NOMO-1 treated with DMSO at 0.1 percent for 48 hours (cell line): ENCODE measurements around the gene CHN1.

Source experiments
- DNase-seq: peaks from one replicate; lab custom pipeline; 2025; ENCODE audit not compliant: unreplicated experiment; lab: John Stamatoyannopoulos, UW

Gene CHN1

DNA sequence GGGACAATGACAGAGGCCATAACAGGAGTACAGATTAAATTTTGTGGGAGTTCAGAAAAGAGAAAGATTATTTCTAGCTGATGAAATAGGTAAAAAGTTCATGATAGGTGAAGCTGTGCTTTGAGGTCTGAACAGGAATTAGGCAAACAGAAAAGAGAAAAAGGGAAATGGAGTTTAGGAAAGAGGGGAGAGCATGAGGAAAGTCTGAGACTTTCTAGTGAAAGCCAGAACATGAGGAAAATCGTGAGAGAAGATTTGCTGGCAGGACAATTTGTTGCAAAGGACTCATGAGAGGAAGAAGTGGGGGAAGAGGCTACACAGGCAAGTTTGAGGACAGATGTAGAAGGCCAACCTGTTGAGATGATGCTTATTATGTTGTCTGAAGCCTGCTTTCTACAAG, 6.3 kb upstream of the CHN1 start:
- no peak for DNase-seq

DNA sequence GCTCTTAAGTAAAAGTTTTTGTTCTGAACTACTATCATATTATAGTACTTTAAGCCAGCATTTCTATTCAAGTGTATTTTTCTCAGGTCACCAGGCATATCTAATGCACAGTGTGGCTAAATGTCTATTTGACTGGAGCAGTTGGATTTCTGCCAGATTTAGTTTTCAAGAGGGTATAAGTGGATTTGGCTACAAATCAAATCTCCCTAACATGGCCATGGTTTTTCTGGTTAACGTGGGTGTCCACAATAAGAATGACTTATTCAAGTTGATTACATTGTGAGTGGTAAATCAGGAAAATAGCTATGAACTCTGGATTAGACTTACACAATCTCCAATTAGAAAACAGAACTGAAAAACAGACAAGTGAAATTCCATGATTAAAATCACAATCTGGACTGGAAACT, 5.7 kb upstream of the CHN1 start:
- no peak for DNase-seq

DNA sequence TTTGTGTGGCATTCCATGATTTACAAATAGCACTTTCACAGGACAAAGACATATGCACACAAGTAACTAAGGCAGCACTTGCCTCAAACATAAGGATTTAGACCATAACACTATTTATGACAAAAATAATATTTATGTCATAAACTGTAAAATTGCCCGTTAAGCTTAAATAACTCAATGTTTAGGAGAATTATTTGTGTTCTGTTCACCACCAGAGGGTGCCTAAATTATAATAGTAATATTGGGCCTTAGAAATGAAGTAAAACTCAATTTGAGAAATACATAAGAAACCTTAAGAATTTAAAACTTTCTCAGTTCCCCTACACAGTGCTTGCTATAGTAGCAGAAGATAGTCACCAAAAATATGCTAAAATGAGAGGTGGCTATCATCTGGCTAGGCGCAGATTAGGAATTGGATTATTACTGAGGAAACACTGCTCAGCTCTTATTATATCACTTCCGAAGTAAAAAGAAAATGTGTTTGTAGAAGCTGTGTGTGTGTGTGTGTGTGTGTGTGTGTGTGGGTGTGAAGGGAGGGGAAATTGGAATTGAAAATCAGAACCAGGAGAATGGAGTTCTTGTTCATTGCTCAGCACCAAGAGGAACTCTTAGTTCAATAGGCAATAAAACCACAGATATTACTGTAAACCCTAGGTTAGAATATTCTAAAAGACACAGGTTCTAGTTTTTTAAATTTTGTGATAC, 4.9 kb upstream of the CHN1 start:
- DNase-seq: no peak

DNA sequence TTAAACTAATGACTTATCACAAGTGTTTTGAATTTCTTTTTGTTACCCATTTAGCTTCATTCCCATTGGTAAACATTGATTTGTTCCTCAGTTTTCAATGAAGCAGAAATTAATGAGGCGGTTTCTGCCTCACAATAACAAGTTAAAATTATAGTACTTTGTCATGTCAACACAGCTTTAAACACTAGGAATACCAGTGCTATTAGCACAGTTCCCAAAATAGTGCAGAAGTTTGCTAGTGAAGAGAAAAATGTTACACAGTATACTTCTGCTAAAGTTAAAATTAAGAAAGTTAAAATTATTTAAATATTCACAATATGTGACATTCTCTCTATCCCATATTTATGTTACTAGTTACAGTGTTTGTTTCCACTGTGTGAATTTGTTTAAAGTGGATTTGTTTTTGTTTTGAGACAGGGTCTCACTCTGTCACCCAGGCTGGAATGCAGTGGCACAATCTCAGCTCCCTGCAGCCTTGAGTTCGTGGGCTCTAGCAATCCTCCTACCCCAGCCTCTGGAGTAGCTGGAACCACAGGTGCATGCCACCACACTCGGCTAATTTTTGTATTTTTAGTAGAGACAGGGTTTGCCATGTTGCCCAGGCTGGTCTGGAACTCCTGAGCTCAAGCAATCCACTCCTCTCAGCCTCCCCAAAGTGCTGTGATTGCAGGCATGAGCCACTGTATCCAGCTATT, 3.8 kb upstream of the CHN1 start:
- DNase-seq: no peak

DNA sequence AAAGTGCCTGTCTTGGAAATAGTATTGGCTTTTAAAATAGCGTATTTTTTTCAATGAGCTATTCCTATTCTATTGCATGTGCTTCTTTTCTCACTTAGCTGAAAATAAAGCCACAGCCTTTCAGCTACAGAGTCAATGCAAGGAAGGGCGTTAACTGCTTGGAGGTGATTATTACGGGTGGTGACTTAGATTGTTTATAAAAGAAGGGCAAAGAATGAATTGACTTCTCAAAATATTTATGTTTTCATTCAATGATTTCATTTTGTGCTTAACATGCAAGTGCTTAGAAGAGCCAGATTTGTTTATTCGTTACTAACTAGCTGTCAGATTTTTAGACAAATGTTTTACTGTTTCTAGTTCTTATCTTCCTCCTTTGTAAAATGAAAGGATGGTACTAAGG, 2.8 kb upstream of the CHN1 start:
- no peak for DNase-seq

DNA sequence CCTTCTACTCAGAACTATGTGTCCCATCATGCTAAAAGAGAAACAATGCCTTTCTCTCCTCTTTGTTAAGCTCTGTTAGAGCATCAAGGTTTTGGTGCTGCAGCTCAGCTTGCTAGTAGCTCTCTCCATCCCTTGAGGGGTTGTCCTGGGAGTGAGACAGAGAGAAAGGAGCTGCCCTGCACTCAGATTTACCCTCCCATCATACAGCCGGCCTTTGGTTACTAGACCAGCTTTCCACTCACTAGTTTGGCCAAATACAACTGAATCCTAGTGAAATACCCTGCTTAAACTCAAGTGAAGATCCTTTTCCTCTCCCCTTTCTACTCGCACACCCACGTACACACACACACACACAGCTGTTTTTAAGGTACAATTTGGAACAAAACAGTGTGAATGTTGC, 2.3 kb upstream of the CHN1 start:
- no peak for DNase-seq

DNA sequence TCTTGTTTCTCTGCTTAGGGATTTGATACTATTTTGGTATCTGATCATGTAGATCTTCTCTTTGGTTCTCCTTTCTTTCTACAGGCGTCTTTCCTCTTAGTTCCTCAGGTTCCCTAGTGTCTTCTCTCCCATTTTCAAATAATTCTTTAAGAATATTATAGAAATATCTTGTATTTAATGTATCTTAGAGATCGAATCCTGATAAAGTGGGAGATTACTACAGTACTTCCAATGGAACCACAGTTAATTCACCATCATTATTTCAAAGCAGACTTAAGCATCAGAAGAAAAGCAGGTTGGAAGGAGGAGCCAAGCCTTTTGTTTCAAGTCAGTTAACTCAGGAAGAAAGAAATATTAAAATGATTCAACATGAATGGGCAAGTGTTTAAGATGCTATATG, 1.1 kb upstream of the CHN1 start:
- no peak for DNase-seq

DNA sequence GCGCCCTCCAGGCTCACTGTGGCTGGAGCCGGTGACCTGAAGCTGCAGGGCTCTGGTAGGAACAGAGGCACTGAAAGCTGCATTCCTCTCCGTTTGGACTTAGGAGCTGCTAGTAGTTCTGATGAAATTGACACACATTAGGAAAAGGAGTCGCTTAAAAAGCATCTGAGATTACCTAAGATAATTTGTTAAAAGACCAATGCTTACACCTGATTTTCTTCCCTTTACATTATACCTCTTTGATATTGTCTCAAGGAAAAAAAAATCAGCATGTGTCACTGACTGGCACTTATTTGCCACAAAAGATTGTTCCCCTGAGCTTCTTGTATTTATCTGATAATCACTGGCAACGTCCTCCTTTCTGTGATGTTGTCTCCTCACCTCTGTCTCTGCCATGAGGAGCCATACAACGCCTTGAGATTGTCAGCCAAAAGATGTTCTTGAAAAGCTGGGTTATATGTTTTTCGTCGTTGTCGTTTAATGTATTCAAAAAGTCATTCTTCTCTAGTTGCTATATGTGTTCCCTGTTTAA, 618 bp upstream of the CHN1 start:
- no peak for DNase-seq

DNA sequence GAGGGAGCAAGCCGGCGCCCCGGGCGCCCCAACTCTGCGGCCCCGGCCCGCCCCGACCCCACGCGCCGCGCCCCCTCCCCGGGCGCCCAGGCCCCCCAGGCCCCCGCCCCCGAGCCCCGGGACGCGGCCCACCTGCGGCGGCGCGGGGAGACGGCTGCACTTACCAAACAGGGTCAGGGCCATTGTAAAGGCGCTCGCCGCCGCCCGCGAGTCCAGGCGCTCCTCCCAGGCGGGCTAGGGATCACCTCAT, 526 bp downstream of the CHN1 start:
- DNase-seq: no peak

DNA sequence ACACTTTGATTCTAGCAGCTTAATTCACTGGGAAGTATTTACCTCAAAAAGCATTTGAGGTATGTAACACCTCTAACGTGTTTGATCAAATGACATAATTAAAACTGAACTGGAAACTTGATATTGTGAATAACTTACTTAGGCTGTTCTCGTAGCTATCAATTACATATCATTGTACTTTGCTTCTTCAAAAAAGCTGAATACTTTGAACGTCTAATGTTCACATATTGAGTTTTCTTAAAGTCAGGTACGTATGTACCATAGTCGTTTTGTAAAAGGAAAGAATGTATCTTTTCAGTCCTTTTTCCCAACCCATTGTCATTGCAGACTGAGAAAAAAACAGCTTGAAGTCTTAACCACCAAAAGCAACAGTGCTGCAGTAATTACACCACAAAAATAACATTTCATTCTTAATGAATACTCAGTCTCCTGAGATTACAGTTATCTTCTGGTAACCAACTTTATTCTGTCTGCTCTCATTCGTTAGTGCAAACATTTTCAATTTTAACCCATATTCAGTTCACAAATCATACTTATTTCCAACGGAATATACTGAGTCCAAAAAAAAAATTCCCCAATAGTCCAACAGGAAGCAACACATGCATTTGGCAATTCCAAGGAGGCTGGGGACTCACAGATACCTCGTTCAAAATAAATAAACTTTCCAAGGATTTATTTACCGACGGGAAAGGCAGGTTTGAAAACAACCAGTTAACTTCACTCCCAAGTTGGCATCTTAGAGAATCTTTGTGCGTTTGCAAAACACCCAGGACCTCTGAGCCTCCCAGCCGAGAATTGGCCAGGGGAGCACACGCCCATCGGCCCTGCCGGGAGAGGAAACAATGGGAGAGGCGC, 1.1 kb downstream of the CHN1 start:
- no peak for DNase-seq

DNA sequence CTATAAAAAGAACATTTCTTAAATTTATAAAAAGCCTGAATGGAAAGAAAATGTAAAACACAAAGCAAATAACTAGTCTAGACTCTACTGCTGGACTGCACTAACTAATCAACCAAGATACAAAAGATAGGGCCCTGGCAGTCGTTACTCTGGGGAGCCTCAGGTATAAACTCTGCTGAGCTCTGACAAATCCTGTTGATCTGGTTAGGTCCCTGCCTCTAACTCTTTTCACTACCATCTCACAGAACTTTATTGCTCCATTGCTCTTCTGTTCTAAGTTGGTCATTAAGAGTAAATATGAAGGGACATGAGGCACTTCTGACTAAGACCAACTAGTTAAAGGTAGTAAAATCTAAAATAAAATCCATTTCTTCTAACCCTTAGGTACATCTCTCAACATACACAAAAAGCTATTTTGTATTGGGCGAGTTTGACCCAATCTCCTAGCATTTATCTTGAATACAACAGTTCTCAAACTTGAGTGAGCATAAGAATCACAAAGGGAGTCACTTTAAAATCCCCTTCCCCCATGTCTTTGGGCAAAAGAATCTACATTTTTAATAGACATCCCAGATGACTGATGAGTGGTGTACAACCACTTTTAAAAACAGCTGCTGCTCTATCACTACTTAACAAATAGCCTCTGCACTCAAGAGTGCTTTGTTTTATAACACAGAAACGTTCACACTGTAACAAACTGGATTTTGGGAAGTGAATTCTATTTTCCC, 2.5 kb downstream of the CHN1 start:
- DNase-seq: no peak

DNA sequence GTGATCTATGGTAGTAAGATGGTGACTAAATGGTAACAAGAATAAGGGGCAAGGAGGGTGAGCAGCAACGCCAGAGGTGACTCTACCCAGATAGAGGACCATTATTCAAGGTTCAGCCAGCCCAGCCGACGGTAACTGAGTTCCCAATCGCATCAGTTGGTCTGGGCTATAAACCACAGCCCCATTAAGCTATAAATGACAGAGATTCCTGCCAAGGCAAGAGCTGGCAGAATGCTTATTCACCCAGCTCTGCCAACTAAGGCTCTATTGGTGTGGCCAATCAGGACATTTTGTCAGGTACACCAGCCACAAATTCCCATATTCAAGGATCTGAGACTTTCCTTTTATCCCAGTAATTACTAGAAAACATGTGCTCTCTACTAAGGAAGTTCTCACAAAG, 3.6 kb downstream of the CHN1 start:
- no peak for DNase-seq

DNA sequence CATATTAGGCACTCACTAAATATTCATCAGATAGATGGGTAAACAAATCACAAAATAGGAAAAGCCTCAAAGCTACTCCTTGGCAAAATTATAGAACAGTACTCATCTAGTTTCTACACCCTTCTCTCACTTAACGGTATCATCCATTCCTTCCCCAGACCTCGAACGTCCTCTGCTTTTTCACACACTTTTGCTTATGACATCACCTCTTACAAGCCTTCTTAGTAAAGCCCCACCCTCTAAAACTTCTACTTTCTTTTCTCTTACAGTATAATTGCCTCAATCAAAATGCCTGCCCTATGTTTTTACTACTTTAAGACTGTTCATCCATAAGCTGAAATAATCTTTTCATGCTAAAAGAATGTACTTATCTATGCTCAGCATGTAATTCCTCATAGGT, 8.1 kb downstream of the CHN1 start:
- DNase-seq: no peak

DNA sequence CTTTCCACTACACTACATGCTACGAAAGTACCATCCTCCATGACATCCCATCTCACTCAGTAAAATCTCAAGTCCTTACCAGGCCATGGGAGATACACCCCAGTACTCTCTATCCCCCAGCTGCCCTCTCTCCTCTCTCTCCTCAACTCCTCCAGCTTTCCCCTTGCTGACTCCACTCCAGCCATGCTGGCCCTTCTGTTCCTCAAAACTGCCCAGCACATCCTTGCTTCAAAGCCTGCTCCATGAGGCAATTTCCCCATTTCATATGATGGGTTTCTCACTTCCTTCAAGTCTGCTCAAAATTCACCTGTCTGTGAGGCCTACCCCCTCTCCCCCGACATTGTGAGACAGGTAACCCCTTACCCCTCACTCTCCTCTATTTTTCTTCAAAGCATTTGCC, 8.6 kb downstream of the CHN1 start:
- no peak for DNase-seq

DNA sequence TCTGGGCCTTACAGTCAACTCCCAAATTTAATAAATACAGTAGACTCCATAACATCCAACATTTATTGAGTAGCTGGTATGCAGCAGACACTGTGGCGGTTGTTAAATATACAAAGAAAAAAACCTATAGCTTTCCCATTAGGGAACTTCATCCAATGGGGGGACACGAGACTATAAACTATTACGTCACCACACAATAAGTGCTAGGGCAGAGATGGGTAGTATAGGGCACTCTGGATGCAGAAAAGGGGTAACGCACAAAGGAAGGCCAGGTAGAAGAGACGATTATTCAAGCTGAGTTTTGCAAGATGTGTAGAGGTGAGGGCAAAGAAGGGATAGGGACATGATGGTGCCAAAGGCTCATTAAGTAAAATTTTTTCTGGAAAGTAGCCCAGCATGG, 10.8 kb downstream of the CHN1 start:
- DNase-seq: no peak

DNA sequence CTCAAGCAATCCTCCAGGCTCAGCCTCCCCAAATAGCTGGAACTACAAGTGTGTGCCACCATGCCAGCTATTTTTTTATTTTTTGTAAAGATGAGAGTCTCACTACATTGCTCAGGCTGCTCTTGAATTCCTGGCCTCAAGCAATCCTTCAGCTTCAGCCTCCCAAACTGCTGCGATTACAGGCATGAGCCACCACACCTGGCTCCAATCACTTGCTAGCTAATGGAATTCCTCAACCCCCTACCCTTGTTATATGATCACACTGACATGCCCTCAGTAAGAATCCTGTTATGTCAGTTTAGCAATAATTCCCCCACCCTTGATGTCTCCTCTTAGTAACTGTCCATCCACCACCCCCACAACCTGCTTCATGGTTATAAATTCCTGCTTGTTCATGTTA, 12.3 kb downstream of the CHN1 start:
- no peak for DNase-seq

DNA sequence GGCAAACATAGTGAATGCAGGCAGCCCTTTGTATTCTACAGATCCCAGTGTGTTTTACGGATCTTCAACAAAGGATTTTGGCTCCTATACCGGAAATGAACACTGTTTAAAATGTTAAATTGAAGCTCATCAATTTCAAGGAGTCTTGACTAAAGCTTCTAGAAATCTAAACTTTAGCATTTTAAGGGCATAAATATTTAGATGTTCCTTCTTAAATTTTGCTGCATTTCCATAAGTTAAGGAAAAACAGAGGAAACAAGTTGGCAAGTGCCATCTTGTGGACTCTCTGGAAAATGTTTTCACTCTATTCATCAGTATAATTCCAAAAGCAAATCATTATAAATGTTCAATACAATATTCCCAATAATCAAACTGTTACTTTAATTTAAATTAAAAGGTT, 19.6 kb downstream of the CHN1 start:
- DNase-seq: no peak

DNA sequence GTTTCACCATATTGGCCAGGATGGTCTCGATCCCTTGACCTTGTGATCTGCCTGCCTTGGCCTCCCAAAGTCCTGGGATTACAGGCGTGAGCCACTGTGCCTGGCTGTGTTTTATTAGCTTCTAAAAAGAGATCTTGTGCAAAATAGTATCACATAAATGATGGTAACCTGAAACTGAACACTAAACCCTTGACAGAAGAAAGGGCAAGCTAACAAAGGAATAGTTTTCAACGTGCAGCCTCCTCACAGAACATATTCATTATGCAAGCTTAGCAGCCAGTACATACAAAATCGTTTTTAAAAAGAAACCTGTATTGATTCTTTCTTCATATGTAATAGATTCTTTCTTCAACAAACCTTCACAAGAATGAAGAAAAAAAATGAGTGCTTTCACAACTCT, 20.6 kb downstream of the CHN1 start:
- no peak for DNase-seq

DNA sequence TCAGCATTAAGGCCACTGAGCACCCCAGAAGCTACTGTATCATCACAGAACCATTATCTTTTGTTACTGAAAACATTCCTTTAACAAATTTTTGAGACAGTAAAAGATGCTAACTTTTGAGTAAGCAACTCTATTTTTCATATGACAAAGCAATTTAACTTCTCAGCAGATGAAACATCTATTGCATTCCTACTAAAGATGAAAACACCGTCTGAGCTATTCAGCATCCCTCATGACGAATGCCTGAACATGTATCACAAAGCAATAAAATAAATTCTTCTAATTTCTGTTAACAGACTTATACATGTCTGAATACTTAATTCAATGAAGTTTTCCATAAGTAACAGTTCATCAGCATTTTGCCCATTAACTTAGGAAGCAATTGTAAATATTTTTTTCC, 23.9 kb downstream of the CHN1 start:
- DNase-seq: no peak

DNA sequence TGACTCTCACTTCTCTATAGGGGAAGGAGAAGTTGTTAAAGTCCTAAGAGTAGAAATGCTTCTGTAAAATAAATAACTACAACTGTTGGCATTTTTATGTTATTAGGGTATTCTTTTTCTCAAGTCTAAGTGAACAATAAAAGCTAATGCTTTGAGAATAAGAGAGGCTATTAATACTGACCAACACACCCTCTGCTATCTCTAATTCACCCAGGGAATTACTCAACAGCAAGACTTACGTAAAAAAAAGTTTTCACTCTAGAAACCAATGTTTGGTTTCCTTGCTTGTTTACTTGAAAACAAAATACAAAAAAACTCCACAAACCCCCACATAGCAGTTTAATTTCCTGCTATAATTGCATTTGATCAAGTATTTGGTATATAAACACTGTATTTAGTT, 25.2 kb downstream of the CHN1 start:
- DNase-seq: no peak

DNA sequence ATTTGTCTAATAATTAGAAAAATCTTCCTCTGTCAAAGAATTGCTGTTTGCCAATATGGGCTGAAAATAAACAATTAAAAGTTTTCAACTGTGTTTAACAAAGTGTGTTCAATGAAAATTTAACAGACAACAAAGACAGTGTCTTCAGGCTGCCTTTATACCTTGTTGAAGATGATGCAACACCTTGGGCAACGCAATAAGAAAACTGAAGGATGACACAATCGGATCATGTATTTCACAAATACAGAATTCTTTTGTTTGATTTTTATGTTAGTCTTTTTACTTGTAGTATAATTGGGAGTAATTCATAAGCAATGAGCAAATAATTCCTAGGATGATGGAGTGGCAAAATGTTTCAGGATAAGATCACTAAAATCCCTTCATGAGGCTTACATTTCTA, 27.8 kb downstream of the CHN1 start:
- DNase-seq: no peak

DNA sequence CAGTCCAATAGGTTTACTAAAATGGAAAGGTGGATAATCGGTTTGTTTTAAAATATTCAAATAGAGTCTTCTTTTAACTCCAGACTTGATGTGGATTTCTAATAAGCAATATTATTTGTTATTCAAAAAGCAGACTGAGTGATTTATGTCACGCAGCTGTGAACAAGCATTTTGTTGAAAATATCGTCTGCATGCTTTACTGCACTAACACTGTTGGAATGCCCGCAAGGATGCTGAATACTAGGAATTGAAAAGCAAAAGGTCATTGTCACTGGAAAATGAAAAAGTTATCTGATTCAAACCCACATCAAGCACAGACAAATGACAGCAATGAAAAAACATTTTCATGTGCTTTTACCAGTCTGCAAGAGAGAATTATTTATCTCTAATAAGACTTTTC, 31.1 kb downstream of the CHN1 start:
- no peak for DNase-seq
